Muscle of leg (tissue), 11 donors: ENCODE measurements around the gene ALOX15B. TPM values are rescaled to one million over a fixed set of nuclear protein-coding genes. Genes with fewer than 3 reads are reported as not detected.
A peak's percentile ranks its signal among the peaks of the same experiment; 100 is the strongest.
"Not testable (repeated sequence)": the region's sequence is repeated elsewhere in the genome, so short reads cannot be mapped to it uniquely, and the experiment has no call there.

Experiments used
- DNase-seq: peaks from one replicate; pipeline ENCODE4 v3.0.0; 2013
- H3K27ac ChIP-seq: one replicate; pipeline ENCODE4 v1.5.1; 2013; ENCODE audit warnings: mild to moderate bottlenecking, low read length, control low read depth
- H3K27me3 ChIP-seq: one replicate; pipeline ENCODE4 v1.6.1; 2013; ENCODE audit warnings: low read length; ENCODE audit not compliant: control insufficient read depth, insufficient read depth
- H3K36me3 ChIP-seq: one replicate; pipeline ENCODE4 v1.6.1; 2013; ENCODE audit warnings: low read length; ENCODE audit not compliant: control insufficient read depth, insufficient read depth
- H3K4me1 ChIP-seq: one replicate; pipeline ENCODE4 v1.6.1; 2013; ENCODE audit warnings: low read length; ENCODE audit not compliant: control insufficient read depth, insufficient read depth
- H3K4me3 ChIP-seq: one replicate; pipeline ENCODE4 v1.5.1; 2013; ENCODE audit warnings: low read length, control low read depth
- H3K9me3 ChIP-seq: replicated peaks from 2 replicates; pipeline ENCODE4 v1.6.1; 2013; ENCODE audit warnings: low read depth, low read length; ENCODE audit not compliant: control insufficient read depth
- WGBS: methylation state at CpG from one replicate; pipeline ENCODE4 v1.1.5; 2013; ENCODE audit warnings: missing lambda C conversion rate; ENCODE audit not compliant: insufficient coverage; 5-methylcytosine and 5-hydroxymethylcytosine counted together
- polyA plus RNA-seq, 8 donors: library from polyadenylated mRNA; unstranded; fragments of 120-200 nt; gene quantifications; one replicate each; pipeline versions ENCODE4 v1.2.1 to v1.2.3, GENCODE V29; 2013; ENCODE audit warnings: inconsistent platforms in 1 of 8, low replicate concordance in 1 of 8; ENCODE audit not compliant: insufficient read length in 8 of 8, insufficient read depth in 1 of 8
- total RNA-seq: library from RNA; stranded (reverse); fragments of 120-200 nt; gene quantifications from one replicate; pipeline ENCODE4 v1.2.4, GENCODE V29; 2013

Gene ALOX15B
- total and polyA plus RNA-seq, 9 donors = 0.05 to 0.59 (median 0.31) TPM

DNA sequence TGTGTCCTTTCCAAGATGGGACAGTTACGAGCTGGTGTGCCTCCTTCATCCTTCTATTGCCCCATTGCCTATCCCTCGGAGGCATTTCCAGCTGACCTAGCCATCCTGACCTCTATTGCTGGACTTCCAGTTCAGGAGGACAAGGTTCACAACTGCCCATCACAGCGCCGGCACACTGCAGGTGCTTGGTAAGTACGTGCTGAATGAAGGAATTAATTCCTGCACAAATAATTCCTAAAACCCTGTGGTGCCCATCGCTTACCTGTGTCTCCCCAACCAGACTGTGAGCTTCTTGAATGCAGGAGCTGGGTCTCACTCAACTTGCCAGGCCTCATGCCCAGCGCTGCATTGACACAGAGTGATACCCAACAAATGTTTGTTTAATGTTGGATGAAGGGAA lies 13.0 kb downstream of the ALOX15B start:
- no peaks in the 10 kb centered on the region for H3K4me1 ChIP-seq
- H3K36me3 ChIP-seq = no peaks in the 10 kb centered on the region
- H3K4me3 ChIP-seq = no peak overlapping the region
- peaks cover 12% of the 10 kb centered on the region for H3K27me3 ChIP-seq
- no peaks in the 10 kb centered on the region for H3K9me3 ChIP-seq
- DNase-seq = no peak
- WGBS = 73% methylated on average over 3 of the region's 7 CpGs
- no peak overlapping the region for H3K27ac ChIP-seq

DNA sequence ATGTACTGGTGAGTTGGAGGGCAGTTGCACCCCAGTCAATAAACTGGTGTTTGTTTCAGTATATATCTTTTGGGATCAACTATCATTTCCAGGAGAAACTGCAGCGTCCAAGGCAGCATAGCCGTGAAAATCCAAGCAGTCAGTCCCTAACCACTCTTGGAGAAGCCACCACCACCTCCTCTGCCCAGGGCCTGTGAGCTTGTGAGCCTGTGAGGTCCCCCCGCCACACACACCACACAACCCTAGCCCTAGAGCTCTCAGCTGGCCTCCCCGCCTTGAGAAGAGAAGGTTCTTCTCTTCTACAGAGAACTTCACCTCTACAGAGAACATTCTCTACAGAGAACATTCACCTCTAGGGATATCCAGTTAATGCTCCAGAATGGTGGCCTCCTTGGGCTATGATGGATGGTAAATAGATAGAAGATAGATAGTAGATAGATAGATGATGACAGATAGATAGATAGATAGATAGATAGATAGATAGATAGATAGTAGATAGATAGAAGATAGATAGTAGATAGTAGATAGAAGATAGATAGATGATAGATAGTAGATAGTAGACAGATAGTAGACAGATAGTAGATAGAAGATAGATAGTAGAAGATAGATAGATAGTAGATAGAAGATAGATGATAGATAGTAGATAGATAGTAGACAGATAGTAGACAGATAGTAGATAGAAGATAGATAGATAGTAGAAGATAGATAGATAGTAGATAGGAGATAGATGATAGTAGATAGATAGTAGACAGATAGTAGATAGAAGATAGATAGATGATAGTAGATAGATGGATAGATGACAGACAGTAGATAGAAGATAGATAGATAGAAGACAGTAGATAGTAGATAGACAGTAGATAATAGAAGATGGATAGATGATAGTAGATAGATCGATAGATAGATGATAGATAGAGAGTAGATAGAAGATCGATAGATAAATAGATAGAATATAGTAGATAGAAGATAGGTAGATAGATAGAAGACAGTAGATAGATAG lies 13.7 kb downstream of the ALOX15B start:
- Histone ChIP-seq H3K4me1 (no peaks in the 10 kb centered on the region), H3K27ac (no peak overlapping the region)
- 88% methylated on average over 3 of the region's 6 CpGs for WGBS

DNA sequence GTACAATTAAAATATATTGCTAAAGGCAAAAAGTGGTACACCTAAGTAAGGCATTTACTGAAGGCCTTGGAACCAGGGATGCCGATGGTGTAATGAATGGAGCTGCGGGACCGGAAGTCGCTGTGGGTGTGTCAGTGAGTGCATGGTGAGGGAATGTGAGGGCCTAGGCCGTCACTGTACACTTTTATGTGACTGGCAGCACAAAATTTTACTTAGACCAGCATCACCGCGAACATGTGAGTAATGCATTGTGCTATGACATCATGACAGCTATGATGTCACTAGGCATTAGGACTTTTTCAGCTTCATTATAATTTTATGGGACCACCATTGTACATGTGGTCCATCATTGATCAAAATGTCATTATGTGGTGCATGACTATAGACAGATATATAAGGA lies 14.7 kb downstream of the ALOX15B start:
- no peak overlapping the region for H3K4me3 ChIP-seq
- H3K27me3 ChIP-seq = peaks cover 19% of the 10 kb centered on the region
- H3K9me3 ChIP-seq = no peaks in the 10 kb centered on the region
- WGBS = 92% methylated on average over 4 of the region's 7 CpGs
- no peak for DNase-seq
- no peak overlapping the region for H3K27ac ChIP-seq
- H3K36me3 ChIP-seq = no peaks in the 10 kb centered on the region
- no peaks in the 10 kb centered on the region for H3K4me1 ChIP-seq

More for the DNA sequence above, 13.7 kb downstream of the ALOX15B start:
- H3K36me3 ChIP-seq = no peaks in the 10 kb centered on the region
- H3K9me3 ChIP-seq = no peaks in the 10 kb centered on the region
- no peak for DNase-seq
- H3K27me3 ChIP-seq = peaks cover 13% of the 10 kb centered on the region
- no peak overlapping the region for H3K4me3 ChIP-seq

DNA sequence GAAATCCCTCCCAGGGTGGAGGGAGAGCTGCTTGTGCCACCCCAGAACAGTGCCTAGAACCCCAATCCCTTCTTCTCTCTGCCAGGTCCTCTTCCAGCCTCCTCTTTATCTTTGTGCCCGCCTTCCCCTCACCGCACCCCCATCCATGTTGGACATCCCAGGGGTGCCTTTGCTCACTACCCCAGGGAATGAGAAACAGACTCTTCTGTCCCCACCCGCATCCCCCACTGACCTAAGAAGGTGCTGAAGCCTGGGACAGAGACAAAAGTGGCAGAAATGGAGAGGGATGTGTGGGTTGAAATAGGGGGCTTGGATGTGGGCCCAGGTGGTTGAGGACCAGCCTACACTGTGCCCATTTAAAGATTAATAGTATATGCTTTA lies 17.0 kb downstream of the ALOX15B start:
- Histone ChIP-seq H3K36me3 (no peaks in the 10 kb centered on the region), H3K4me1 (no peaks in the 10 kb centered on the region), H3K27ac (no peak overlapping the region), H3K9me3 (no peaks in the 10 kb centered on the region), H3K27me3 (peaks cover 33% of the 10 kb centered on the region), H3K4me3 (no peak overlapping the region)
- WGBS = no CpG with 5 or more reads among the region's 3 CpGs
- DNase-seq = no peak

DNA sequence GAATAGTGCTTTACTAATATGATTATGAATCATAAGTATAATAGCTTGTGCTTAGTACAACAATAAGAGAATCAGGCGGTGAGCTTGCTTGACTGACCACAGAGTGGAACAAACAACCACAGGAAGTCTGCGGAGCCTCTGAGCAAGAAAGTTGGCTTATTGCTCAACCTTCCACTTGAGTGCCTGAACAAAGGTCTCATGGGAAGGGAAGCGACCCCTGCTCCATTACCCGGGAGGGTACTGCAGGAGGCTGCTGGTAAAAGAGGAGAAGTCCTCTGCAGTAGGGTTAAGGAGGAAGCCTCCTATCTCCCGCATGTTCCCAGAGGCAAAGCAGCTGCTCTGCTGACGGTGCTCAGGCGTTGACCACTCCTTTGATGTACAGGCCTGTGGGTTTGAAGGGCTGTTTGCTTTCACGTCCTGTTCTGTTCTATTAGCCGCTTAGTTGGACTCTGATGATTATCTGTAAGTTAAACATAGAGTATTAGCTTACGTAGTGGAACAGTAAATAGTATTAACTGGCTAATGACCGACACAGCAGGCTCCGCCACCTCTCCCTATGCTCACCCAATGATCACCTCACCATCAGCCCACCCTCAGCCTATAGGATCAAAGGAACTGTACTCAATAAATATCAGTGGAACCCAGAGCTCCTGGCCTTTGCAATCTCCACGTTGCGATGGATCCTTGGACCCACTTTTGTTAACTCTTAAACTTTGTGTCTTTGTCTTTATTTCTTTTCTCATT lies 17.5 kb downstream of the ALOX15B start:
- Histone ChIP-seq H3K9me3 (no peaks in the 10 kb centered on the region), H3K27ac (no peak overlapping the region), H3K4me1 (no peaks in the 10 kb centered on the region), H3K4me3 (no peak overlapping the region), H3K36me3 (no peaks in the 10 kb centered on the region), H3K27me3 (peaks cover 33% of the 10 kb centered on the region)
- WGBS = 63% methylated on average over 6 of the region's 14 CpGs
- DNase-seq = peak; percentile 80

GRCh38 chr17:8056976-8057625 lies 18.2 kb downstream of the ALOX15B start:
- no peak for DNase-seq
- H3K27me3 ChIP-seq = peaks cover 39% of the 10 kb centered on the region
- H3K4me1 ChIP-seq = no peaks in the 10 kb centered on the region
- no peaks in the 10 kb centered on the region for H3K36me3 ChIP-seq
- WGBS = 82% methylated on average over 12 of the region's 17 CpGs
- H3K27ac ChIP-seq = no peak overlapping the region
- H3K9me3 ChIP-seq = no peaks in the 10 kb centered on the region
- H3K4me3 ChIP-seq = no peak overlapping the region

DNA sequence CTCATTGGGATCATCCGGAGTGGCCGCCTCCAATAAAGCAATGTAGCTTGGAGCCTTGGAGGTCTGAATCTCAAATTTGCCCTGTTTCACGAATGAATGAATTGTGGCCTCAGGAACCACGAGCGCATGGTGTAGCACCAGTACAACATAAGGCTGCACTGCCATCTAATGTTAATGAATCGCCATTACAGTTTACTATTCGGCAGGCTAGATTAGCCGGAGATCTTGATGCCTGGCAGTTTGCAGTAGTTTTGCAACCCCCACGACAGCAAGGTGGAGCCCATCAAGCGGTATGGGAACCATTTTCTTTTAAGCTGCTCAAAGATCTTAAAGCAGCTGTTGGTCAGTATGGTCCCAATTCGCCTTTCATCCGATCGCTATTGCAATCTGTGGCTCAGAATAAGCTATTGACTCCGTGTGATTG lies 18.8 kb downstream of the ALOX15B start:
- H3K9me3 ChIP-seq = no peaks in the 10 kb centered on the region
- H3K27ac ChIP-seq = no peak overlapping the region
- WGBS = 5% methylated on average over 11 of the region's 14 CpGs
- no peak overlapping the region for H3K4me3 ChIP-seq
- peak; percentile 80 for DNase-seq
- peaks cover 43% of the 10 kb centered on the region for H3K27me3 ChIP-seq
- no peaks in the 10 kb centered on the region for H3K36me3 ChIP-seq
- no peaks in the 10 kb centered on the region for H3K4me1 ChIP-seq

- 23% methylated on average over 7 of the region's 7 CpGs for WGBS
Observed at GRCh38 chr17:8059131-8059530, 20.3 kb downstream of the ALOX15B start.

GRCh38 chr17:8060274-8060673 lies 21.4 kb downstream of the ALOX15B start:
- no peak overlapping the region for H3K4me3 ChIP-seq
- H3K4me1 ChIP-seq = no peaks in the 10 kb centered on the region
- 0% methylated on average over 7 of the region's 10 CpGs for WGBS
- peaks cover 67% of the 10 kb centered on the region for H3K27me3 ChIP-seq
- H3K36me3 ChIP-seq = no peaks in the 10 kb centered on the region
- no peak overlapping the region for H3K27ac ChIP-seq
- DNase-seq = peak; percentile 84
- no peaks in the 10 kb centered on the region for H3K9me3 ChIP-seq

More at GRCh38 chr17:8059131-8059530, 20.3 kb downstream of the ALOX15B start:
- no peak overlapping the region for H3K27ac ChIP-seq
- H3K4me1 ChIP-seq = no peaks in the 10 kb centered on the region
- H3K4me3 ChIP-seq = no peak overlapping the region
- H3K27me3 ChIP-seq = peaks cover 56% of the 10 kb centered on the region
- no peaks in the 10 kb centered on the region for H3K9me3 ChIP-seq
- no peak for DNase-seq
- H3K36me3 ChIP-seq = no peaks in the 10 kb centered on the region

GRCh38 chr17:8061851-8062250 lies 23.0 kb downstream of the ALOX15B start:
- not testable (repeated sequence) for DNase-seq
- H3K27me3 ChIP-seq = peaks cover 67% of the 10 kb centered on the region
- WGBS = 19% methylated on average over 6 of the region's 8 CpGs

More at GRCh38 chr17:8061851-8062250, 23.0 kb downstream of the ALOX15B start:
- H3K27ac ChIP-seq, H3K36me3 ChIP-seq, H3K9me3 ChIP-seq, H3K4me3 ChIP-seq, H3K4me1 ChIP-seq: not testable (repeated sequence)
